ENCODE results near the gene CCDC61.

The CCDC61 gene

DNA sequence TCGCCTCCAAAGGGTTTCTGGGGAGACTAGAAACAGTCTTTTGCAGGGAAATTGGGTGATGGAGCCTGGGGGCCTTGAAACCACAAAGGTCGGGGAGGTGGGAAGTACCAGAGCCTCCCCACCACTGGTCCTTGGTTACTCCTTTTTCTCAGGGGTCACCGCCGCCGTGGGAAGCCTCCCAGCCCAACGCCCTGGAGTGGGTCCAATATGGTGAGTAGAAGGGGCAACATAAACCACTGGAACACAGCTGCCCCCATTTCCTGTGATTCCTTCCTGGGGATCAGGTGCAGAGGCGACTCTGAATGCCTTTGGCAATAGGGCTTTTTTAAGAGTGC, 21.8 kb downstream of the CCDC61 start:
- no peak overlapping the region for H3K27ac ChIP-seq (ENCODE audit: low read length)
- H3K36me3 ChIP-seq (ENCODE audit: control insufficient read depth in 2 of 2, insufficient read depth in 2 of 2, low read length in 2 of 2), result peaks cover 0 to 3% of the 10 kb centered on the region in 2 donors
- H3K4me3 ChIP-seq (ENCODE audit: low read length in 2 of 2), result no peak overlapping the region
- H3K9ac ChIP-seq (ENCODE audit: low read length in 2 of 2), result no peak overlapping the region
- H3K4me1 ChIP-seq (ENCODE audit: control insufficient read depth, insufficient read depth, low read length), result peaks cover 20% of the 10 kb centered on the region
- peaks cover 20 to 28% of the 10 kb centered on the region in 2 donors for H3K27me3 ChIP-seq (ENCODE audit: control insufficient read depth in 1 of 2, insufficient read depth in 2 of 2, low read length in 2 of 2)
- H3K9me3 ChIP-seq (ENCODE audit: control insufficient read depth in 2 of 2, low read length in 2 of 2), result no peaks in the 10 kb centered on the region

DNA sequence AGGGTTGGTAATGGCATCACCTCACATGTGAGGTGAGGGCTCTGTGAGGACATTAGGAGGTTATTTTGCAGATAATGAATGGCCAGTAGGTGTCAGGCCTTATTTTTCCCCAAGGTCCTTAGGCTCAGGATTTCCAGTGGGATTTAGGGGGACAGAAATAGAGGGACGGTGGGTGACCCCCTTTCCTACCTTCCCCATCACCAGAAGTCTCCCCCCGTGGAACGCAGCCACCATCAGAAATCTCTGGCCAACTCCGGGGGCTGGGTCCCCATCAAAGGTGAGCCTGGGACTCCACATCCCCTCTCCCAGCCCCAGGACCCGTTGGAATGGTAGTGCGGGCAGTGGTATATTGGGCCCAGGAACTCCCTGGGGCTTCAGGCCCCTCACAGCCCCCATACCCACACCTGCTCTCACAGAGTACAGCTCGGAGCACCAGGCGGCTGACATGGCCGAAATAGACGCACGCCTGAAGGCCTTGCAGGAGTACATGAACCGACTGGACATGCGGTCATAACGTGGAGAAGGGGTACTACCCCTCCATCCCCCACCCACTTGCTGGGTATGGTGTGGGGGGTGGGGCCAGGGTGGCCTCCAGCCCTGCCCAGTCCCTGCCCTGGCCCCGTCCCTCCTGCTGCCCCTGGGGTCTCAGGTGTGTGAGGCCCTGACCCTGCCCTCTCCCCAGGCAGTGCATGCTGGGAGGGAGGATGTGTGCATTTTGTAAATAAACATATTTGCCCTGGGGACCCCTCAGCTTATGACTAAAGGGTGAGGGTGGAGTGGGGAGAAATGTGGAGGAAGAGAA, 22.8 kb downstream of the CCDC61 start:
- peaks cover 20% of the 10 kb centered on the region for H3K4me1 ChIP-seq (ENCODE audit: control insufficient read depth, insufficient read depth, low read length)
- no peak overlapping the region for H3K9ac ChIP-seq (ENCODE audit: low read length in 2 of 2)
- no peak overlapping the region for H3K4me3 ChIP-seq (ENCODE audit: low read length in 2 of 2)

DNA sequence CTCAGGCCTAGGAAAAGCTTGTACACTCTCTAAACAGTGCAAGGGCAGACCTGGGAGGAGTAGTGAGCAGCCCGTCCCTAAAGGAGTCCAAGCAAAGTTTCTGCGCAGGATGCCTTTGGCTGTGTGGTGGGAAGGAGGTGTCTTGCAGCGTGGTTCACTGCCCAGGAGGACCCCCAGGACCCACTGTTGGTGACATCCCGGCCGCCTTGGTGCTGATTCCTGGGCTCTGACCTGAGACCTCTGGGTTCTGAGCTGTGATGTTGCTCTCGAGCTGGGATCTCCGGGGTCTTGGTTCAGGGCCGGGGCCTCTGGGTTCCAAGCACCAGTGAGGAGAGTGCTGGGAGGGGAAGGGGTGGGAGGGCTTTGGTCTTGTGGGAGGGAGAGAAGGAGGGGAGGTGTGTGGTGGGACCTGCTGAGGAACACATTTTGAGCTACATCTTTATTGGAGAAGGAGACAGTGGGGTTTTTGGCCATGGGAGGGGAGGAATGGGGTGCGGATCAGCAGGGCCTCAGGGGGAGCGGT, 23.5 kb downstream of the CCDC61 start:
- H3K4me1 ChIP-seq (ENCODE audit: control insufficient read depth, insufficient read depth, low read length), result peaks cover 20% of the 10 kb centered on the region
- no peaks in the 10 kb centered on the region for H3K9me3 ChIP-seq (ENCODE audit: control insufficient read depth in 2 of 2, low read length in 2 of 2)
- peaks cover 0 to 3% of the 10 kb centered on the region in 2 donors for H3K36me3 ChIP-seq (ENCODE audit: control insufficient read depth in 2 of 2, insufficient read depth in 2 of 2, low read length in 2 of 2)
- H3K27ac ChIP-seq (ENCODE audit: low read length), result no peak overlapping the region
- no peak overlapping the region for H3K9ac ChIP-seq (ENCODE audit: low read length in 2 of 2)
- peaks cover 25 to 38% of the 10 kb centered on the region in 2 donors for H3K27me3 ChIP-seq (ENCODE audit: control insufficient read depth in 1 of 2, insufficient read depth in 2 of 2, low read length in 2 of 2)
- H3K4me3 ChIP-seq (ENCODE audit: low read length in 2 of 2), result no peak overlapping the region

More for the DNA sequence above, 22.8 kb downstream of the CCDC61 start:
- Histone ChIP-seq H3K27ac (ENCODE audit: low read length) (no peak overlapping the region), H3K9me3 (ENCODE audit: control insufficient read depth in 2 of 2, low read length in 2 of 2) (no peaks in the 10 kb centered on the region), H3K36me3 (ENCODE audit: control insufficient read depth in 2 of 2, insufficient read depth in 2 of 2, low read length in 2 of 2) (peaks cover 0 to 3% of the 10 kb centered on the region in 2 donors), H3K27me3 (ENCODE audit: control insufficient read depth in 1 of 2, insufficient read depth in 2 of 2, low read length in 2 of 2) (peaks cover 23 to 35% of the 10 kb centered on the region in 2 donors)

DNA sequence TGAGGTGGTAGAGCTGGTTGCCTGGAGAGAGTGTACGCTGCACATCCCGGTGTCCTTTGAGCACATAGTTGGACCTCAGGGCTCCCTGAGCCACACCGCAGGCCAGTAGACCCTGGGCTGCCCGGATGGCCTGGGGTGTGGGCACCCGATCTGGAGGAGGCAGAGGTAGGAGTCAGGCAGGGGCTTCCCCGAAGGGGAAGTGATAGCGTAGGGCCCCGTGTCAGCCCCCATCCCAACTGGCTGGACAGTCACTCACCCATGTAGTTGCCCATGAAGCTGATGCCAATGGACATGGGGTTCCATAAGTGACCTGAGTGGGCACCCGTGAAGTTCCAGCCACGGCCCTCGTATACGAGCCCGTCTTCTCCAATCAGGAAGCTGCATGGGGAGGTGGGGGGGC, 24.0 kb downstream of the CCDC61 start:
- Histone ChIP-seq H3K9ac (ENCODE audit: low read length in 2 of 2) (no peak overlapping the region), H3K27me3 (ENCODE audit: control insufficient read depth in 1 of 2, insufficient read depth in 2 of 2, low read length in 2 of 2) (peaks cover 28 to 42% of the 10 kb centered on the region in 2 donors), H3K27ac (ENCODE audit: low read length) (no peak overlapping the region)

DNA sequence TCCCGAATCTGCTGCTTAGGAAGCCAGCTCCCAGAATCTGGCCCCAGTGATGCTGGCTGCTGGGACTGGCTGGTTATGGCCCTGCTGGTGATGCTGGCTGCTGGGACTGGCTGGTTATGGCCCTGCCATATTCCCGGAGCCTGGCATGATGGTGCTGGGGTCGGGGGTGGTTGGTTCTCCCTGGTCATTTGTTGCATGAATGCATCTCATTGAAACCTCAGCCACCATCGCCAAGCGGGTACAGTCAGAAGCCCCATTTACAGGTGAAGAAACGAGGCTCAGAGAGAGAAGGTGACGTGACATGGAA, 25.5 kb downstream of the CCDC61 start:
- Histone ChIP-seq H3K4me1 (ENCODE audit: control insufficient read depth, insufficient read depth, low read length) (peaks cover 8% of the 10 kb centered on the region), H3K4me3 (ENCODE audit: low read length in 2 of 2) (no peak overlapping the region), H3K27me3 (ENCODE audit: control insufficient read depth in 1 of 2, insufficient read depth in 2 of 2, low read length in 2 of 2) (peaks cover 19 to 29% of the 10 kb centered on the region in 2 donors), H3K27ac (ENCODE audit: low read length) (no peak overlapping the region), H3K36me3 (ENCODE audit: control insufficient read depth in 2 of 2, insufficient read depth in 2 of 2, low read length in 2 of 2) (peaks cover 0 to 3% of the 10 kb centered on the region in 2 donors), H3K9me3 (ENCODE audit: control insufficient read depth in 2 of 2, low read length in 2 of 2) (no peaks in the 10 kb centered on the region), H3K9ac (ENCODE audit: low read length in 2 of 2) (no peak overlapping the region)

More for the DNA sequence above, 24.0 kb downstream of the CCDC61 start:
- Histone ChIP-seq H3K4me1 (ENCODE audit: control insufficient read depth, insufficient read depth, low read length) (peaks cover 20% of the 10 kb centered on the region), H3K4me3 (ENCODE audit: low read length in 2 of 2) (no peak overlapping the region), H3K36me3 (ENCODE audit: control insufficient read depth in 2 of 2, insufficient read depth in 2 of 2, low read length in 2 of 2) (peaks cover 0 to 3% of the 10 kb centered on the region in 2 donors), H3K9me3 (ENCODE audit: control insufficient read depth in 2 of 2, low read length in 2 of 2) (no peaks in the 10 kb centered on the region)

- peaks cover 0 to 3% of the 10 kb centered on the region in 2 donors for H3K36me3 ChIP-seq (ENCODE audit: control insufficient read depth in 2 of 2, insufficient read depth in 2 of 2, low read length in 2 of 2)
- H3K27ac ChIP-seq (ENCODE audit: low read length), result no peak overlapping the region
- peaks cover under 1% of the 10 kb centered on the region for H3K4me1 ChIP-seq (ENCODE audit: control insufficient read depth, insufficient read depth, low read length)
- peaks cover 22 to 30% of the 10 kb centered on the region in 2 donors for H3K27me3 ChIP-seq (ENCODE audit: control insufficient read depth in 1 of 2, insufficient read depth in 2 of 2, low read length in 2 of 2)
- no peak overlapping the region for H3K9ac ChIP-seq (ENCODE audit: low read length in 2 of 2)
- no peaks in the 10 kb centered on the region for H3K9me3 ChIP-seq (ENCODE audit: control insufficient read depth in 2 of 2, low read length in 2 of 2)
- H3K4me3 ChIP-seq (ENCODE audit: low read length in 2 of 2), result no peak overlapping the region
These were observed 26.3 kb downstream of the CCDC61 start for GRCh38 chr19:46021531-46022041.

GRCh38 chr19:46022061-46022430, 26.8 kb downstream of the CCDC61 start:
- H3K9ac ChIP-seq (ENCODE audit: low read length in 2 of 2), result no peak overlapping the region
- peaks cover 0 to 3% of the 10 kb centered on the region in 2 donors for H3K36me3 ChIP-seq (ENCODE audit: control insufficient read depth in 2 of 2, insufficient read depth in 2 of 2, low read length in 2 of 2)
- peaks cover 25 to 33% of the 10 kb centered on the region in 2 donors for H3K27me3 ChIP-seq (ENCODE audit: control insufficient read depth in 1 of 2, insufficient read depth in 2 of 2, low read length in 2 of 2)
- H3K4me3 ChIP-seq (ENCODE audit: low read length in 2 of 2), result no peak overlapping the region
- H3K9me3 ChIP-seq (ENCODE audit: control insufficient read depth in 2 of 2, low read length in 2 of 2), result no peaks in the 10 kb centered on the region
- H3K4me1 ChIP-seq (ENCODE audit: control insufficient read depth, insufficient read depth, low read length), result no peaks in the 10 kb centered on the region
- H3K27ac ChIP-seq (ENCODE audit: low read length), result no peak overlapping the region

DNA sequence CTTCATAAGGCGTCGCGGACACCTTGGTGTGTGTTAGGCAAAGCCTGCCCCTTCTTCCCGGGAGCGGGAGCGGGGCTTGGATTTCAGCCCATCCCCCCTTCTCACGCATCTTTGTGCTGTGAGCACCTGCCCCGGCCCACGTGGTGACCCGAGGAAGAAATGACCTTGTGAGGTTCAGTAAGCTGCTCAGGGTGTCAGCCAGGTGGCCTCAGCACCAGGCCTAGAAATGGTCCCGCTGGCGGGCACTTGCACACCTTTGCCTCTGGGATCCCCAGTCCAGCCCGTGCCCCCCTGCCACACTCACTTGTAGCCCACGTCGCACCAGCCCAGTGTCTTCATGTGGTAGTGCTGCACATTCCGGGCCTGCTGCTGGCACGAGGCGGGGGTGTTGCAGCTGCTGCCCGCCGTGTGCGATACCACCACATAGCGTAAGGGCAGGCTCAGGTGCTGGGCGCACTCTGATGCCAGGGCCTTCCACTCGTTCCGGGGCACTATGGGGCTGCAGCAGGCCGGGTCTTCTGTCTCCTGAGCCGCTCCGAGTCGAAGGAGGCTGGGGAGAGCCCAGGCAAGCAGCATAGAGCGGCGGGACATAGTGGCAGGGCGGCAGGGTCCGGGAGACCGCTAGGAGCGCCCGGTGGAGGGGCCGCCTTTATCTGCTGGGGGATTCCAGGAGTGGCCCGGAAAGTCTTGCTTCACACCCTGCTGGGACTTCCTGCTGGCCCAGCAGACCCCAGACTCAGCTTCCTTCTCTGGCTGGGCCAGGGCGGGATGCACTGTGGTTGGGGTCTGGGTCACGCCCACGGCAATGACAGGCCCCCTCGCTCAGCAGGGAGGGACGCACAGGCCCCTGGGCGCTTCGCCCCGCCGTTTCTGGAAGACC, 27.4 kb downstream of the CCDC61 start, which contains the start of gene PGLYRP1:
TSS of gene PGLYRP1 (minus strand) at position 623 of the 880 bp plus-strand sequence. CDS start at position 591, 32 bp downstream.
- Histone ChIP-seq H3K4me3 (ENCODE audit: low read length in 2 of 2) (no peak within 1 kb of the TSS), H3K4me1 (ENCODE audit: control insufficient read depth, insufficient read depth, low read length) (no peaks in the 10 kb centered on the region), H3K27me3 (ENCODE audit: control insufficient read depth in 1 of 2, insufficient read depth in 2 of 2, low read length in 2 of 2) (peaks cover 25 to 33% of the 10 kb centered on the region in 2 donors), H3K9ac (ENCODE audit: low read length in 2 of 2) (no peak within 1 kb of the TSS), H3K9me3 (ENCODE audit: control insufficient read depth in 2 of 2, low read length in 2 of 2) (no peaks in the 10 kb centered on the region), H3K36me3 (ENCODE audit: control insufficient read depth in 2 of 2, insufficient read depth in 2 of 2, low read length in 2 of 2) (peaks cover 0 to 3% of the 10 kb centered on the region in 2 donors), H3K27ac (ENCODE audit: low read length) (no peak within 1 kb of the TSS)

GRCh38 chr19:46023311-46023779, 28.1 kb downstream of the CCDC61 start:
- H3K27ac ChIP-seq (ENCODE audit: low read length), result no peak overlapping the region
- peaks cover 0 to 3% of the 10 kb centered on the region in 2 donors for H3K36me3 ChIP-seq (ENCODE audit: control insufficient read depth in 2 of 2, insufficient read depth in 2 of 2, low read length in 2 of 2)
- H3K27me3 ChIP-seq (ENCODE audit: control insufficient read depth in 1 of 2, insufficient read depth in 2 of 2, low read length in 2 of 2), result peaks cover 25 to 33% of the 10 kb centered on the region in 2 donors
- H3K4me3 ChIP-seq (ENCODE audit: low read length in 2 of 2), result no peak overlapping the region
- no peaks in the 10 kb centered on the region for H3K4me1 ChIP-seq (ENCODE audit: control insufficient read depth, insufficient read depth, low read length)
- H3K9me3 ChIP-seq (ENCODE audit: control insufficient read depth in 2 of 2, low read length in 2 of 2), result no peaks in the 10 kb centered on the region
- no peak overlapping the region for H3K9ac ChIP-seq (ENCODE audit: low read length in 2 of 2)

DNA sequence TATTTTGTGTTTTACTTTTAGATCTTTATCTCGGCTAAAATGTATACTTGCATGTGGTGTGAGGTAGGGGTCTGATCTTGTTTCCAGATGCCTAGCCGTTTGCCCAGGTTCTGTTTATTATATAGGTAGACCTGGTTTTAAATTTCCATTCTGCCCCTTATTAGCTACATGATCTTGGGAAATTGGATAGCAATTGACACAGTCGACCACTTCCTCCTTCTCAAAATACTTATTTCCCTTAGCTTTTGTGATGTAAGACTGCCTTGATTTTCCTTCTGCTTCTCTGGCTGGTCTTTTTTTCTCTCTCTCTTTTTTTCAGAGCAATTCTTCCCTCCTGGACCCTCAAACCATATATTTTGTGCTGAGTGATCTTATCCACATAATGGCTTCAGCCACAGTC, 30.6 kb downstream of the CCDC61 start:
- Histone ChIP-seq H3K4me3 (ENCODE audit: low read length in 2 of 2) (no peak overlapping the region), H3K36me3 (ENCODE audit: control insufficient read depth in 2 of 2, insufficient read depth in 2 of 2, low read length in 2 of 2) (no peaks in the 10 kb centered on the region), H3K4me1 (ENCODE audit: control insufficient read depth, insufficient read depth, low read length) (no peaks in the 10 kb centered on the region), H3K27me3 (ENCODE audit: control insufficient read depth in 1 of 2, insufficient read depth in 2 of 2, low read length in 2 of 2) (peaks cover 27 to 38% of the 10 kb centered on the region in 2 donors), H3K9ac (ENCODE audit: low read length in 2 of 2) (no peak overlapping the region), H3K27ac (ENCODE audit: low read length) (no peak overlapping the region), H3K9me3 (ENCODE audit: control insufficient read depth in 2 of 2, low read length in 2 of 2) (no peaks in the 10 kb centered on the region)

All from stomach smooth muscle (tissue), 2 donors.